Esophagus muscularis mucosa (tissue), 4 donors: ENCODE data around the gene TARP.

Experiments used
- DNase-seq: peaks from one replicate; pipeline ENCODE4 v3.0.0-alpha.2; 2017; ENCODE audit errors: extremely low spot score
- H3K27ac ChIP-seq, 4 donors: fragments of 200-600 bp; sonication (generic); replicated peaks in 1 of 4; 1 replicate in 3 of 4; 2 replicates in 1 of 4; pipeline ENCODE4 v1.5.1; 2016 to 2019; ENCODE audit warnings: mild to moderate bottlenecking in 1 of 4
- H3K27me3 ChIP-seq, 4 donors: fragments of 200-600 bp; sonication (generic); one replicate each; pipeline versions ENCODE4 v1.5.1 to v1.6.0; 2016 to 2019
- H3K36me3 ChIP-seq, 4 donors: fragments of 200-600 bp; sonication (generic); one replicate each; pipeline ENCODE4 v1.5.1; 2016 to 2019
- H3K4me1 ChIP-seq, 4 donors: fragments of 200-600 bp; sonication (generic); one replicate each; pipeline ENCODE4 v1.5.1; 2016 to 2019
- H3K4me3 ChIP-seq, 4 donors: fragments of 200-600 bp; sonication (generic); 1 replicate in 2 of 4; 2 replicates in 2 of 4; pipeline ENCODE4 v1.5.1; 2016 to 2019; ENCODE audit warnings: mild to moderate bottlenecking in 4 of 4, moderate library complexity in 1 of 4
- H3K9me3 ChIP-seq, 4 donors: fragments of 200-600 bp; sonication (generic); 1 replicate in 3 of 4; 2 replicates in 1 of 4; pipeline ENCODE4 v1.5.1; 2016 to 2019
- CTCF ChIP-seq, 3 experiments: fragments of 200-600 bp in 2 of 3; fragments of 450-650 bp in 1 of 3; sonication (generic) in 2 of 3; IDR thresholded peaks; one replicate each; pipeline ENCODE4 v1.5.1; 2017 to 2019; ENCODE audit warnings: antibody characterized with exemption in 3 of 3, mild to moderate bottlenecking in 2 of 3, moderate library complexity in 1 of 3
- EP300 ChIP-seq: sonication (generic); formaldehyde crosslinking; IDR thresholded peaks from one replicate; pipeline ENCODE4 v1.6.1; 2017; ENCODE audit warnings: antibody characterized with exemption
- POLR2A ChIP-seq: fragments of 450-650 bp; IDR thresholded peaks from one replicate; pipeline ENCODE4 v1.6.1; 2017; ENCODE audit warnings: antibody characterized with exemption, moderate library complexity, mild to moderate bottlenecking, low read depth
- POLR2AphosphoS5 ChIP-seq, 2 donors: sonication (generic); formaldehyde crosslinking; IDR thresholded peaks; one replicate each; pipeline ENCODE4 v1.6.1; 2017; ENCODE audit warnings: antibody characterized with exemption in 2 of 2
- WGBS: methylation state at CpG from one replicate; pipeline ENCODE4 v1.1.5; 2018; 5-methylcytosine and 5-hydroxymethylcytosine counted together
- intact Hi-C: fragments of 100-400 bp; cut with DNase I; formaldehyde crosslinking; loops from one replicate; pipeline ENCODE4 v1.15.1; 2023

Gene TARP

DNA sequence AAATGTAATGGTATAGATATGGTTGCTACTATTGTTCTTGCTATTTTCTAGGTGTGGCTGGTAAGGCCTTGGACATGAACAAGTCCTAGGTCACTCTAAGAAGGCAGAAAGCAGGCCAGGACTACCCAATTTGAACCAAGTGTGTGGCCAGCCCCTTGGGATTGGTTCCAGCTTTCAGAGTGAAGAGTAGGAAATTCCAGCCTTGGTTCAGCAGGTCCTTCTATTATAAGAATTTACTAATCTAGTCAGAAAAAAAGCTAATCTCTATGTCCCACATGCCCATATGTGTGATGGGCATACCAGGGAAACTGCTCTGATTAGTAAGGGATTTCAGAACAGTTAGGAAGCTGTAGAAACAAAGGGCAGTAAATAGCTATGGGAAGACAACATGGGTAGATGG, 7.8 kb upstream of the TARP start:
- Histone ChIP-seq H3K36me3 (no peaks in the 10 kb centered on the region), H3K9me3 (no peaks in the 10 kb centered on the region), H3K27me3 (no peaks in the 10 kb centered on the region), H3K4me1 (no peaks in the 10 kb centered on the region), H3K4me3 (no peak overlapping the region), H3K27ac (no peak overlapping the region)
- intact Hi-C loops = no loop called here
- DNase-seq = no peak
- TF ChIP-seq POLR2AphosphoS5 (IDR thresholded peaks at IDR 0.05) = no peak
- no peak for TF ChIP-seq CTCF (IDR thresholded peaks at IDR 0.05)
- TF ChIP-seq POLR2A = no peak
- no peak for TF ChIP-seq EP300

DNA sequence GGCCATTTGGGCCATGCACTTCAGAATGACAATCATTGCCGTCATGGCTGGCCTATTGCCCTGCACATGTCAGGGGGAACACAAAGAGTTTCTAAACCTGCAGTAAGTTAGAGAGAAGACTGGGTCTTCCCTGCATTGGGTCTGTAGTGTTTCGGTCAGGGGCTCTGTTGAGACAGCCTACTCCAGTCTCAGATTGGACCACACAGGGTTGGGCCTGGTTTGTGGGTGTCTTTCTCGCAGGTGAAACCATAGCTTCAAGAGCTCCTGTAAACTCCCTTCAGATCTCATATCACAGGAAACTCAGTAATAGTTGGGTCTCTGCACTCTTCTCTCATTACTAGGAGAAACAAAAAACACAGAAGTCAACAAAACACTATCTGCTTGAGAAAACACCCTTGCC, 7.3 kb upstream of the TARP start:
- no peaks in the 10 kb centered on the region for H3K9me3 ChIP-seq
- no peak overlapping the region for H3K27ac ChIP-seq
- no peak for DNase-seq
- H3K4me1 ChIP-seq = no peaks in the 10 kb centered on the region
- no peaks in the 10 kb centered on the region for H3K27me3 ChIP-seq
- no peak overlapping the region for H3K4me3 ChIP-seq
- intact Hi-C loops = no loop called here
- WGBS = 95% methylated on average over 3 of the region's 3 CpGs
- no peaks in the 10 kb centered on the region for H3K36me3 ChIP-seq
- TF ChIP-seq POLR2AphosphoS5 (IDR thresholded peaks at IDR 0.05) (no peak), EP300 (no peak), CTCF (IDR thresholded peaks at IDR 0.05) (no peak), POLR2A (no peak)

- Histone ChIP-seq H3K36me3 (no peaks in the 10 kb centered on the region), H3K9me3 (no peaks in the 10 kb centered on the region), H3K27ac (no peak overlapping the region), H3K27me3 (no peaks in the 10 kb centered on the region), H3K4me3 (no peak overlapping the region), H3K4me1 (no peaks in the 10 kb centered on the region)
- no peak for DNase-seq
- 52% methylated on average over 1 of the region's 1 CpG for WGBS
- TF ChIP-seq POLR2A = no peak
- no peak for TF ChIP-seq EP300
- no peak for TF ChIP-seq POLR2AphosphoS5 (IDR thresholded peaks at IDR 0.05)
- no peak for TF ChIP-seq CTCF (IDR thresholded peaks at IDR 0.05)
- intact Hi-C loops = no loop called here
These were observed 6.6 kb upstream of the TARP start for GRCh38 chr7:38280000-38280399.

DNA sequence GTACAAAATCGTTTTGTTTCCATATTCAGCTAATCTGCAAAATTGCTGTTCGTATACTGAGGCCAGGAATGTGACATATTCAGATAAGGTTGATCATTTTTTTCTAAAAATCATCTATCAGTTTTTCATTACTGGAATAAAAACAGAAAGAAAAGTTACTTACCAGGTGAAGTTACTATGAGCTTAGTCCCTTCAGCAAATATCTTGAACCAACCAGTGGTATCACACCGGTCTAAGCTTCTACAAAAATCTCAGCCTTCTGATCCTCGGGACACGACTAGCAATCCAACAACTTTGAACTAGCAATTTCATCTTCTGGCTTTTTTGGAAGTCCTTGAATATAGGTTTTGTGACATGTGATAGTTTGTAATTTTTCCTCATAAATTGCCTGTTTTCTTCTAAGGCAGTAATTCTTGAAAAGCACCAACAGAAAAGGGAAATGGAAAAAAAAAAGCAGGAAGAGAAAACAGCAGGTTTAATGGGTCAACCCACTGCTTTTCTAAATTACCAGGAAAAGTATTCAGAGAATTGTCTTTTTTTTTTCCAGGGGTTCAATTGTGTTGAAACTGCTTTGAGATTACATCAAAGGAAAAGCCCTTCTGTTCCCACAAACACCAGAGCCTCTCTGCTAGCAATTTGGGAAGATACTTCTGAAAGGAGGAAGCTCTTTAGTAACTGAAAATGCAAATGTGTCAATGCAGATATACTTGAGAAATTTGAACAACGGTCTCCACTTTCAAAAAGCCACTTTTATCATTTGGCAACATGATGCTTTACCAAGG, 2.9 kb upstream of the TARP start:
- intact Hi-C loops = no loop called here
- DNase-seq = no peak

More for the DNA sequence above, 2.9 kb upstream of the TARP start:
- Histone ChIP-seq H3K27ac (no peak overlapping the region), H3K9me3 (no peaks in the 10 kb centered on the region), H3K27me3 (no peaks in the 10 kb centered on the region), H3K36me3 (no peaks in the 10 kb centered on the region), H3K4me1 (no peaks in the 10 kb centered on the region), H3K4me3 (no peak overlapping the region)
- 71% methylated on average over 6 of the region's 6 CpGs for WGBS
- TF ChIP-seq POLR2A (no peak), POLR2AphosphoS5 (IDR thresholded peaks at IDR 0.05) (no peak), CTCF (IDR thresholded peaks at IDR 0.05) (no peak), EP300 (no peak)
